SK-N-SH (cell line): ENCODE data around the gene ELMO3. TPM values are rescaled to one million over a fixed set of nuclear protein-coding genes. Genes with fewer than 3 reads are reported as not detected.

Experiments used
- CTCF ChIA-PET: fragments of 300-600, 350-600 bp; formaldehyde crosslinking; extraction: SDS; loops from one replicate; lab custom pipeline; 2021; lab: Yijun Ruan, JAX
- POLR2A ChIA-PET: fragments of 350-600 bp; sonication (Branson Sonifier 250); formaldehyde crosslinking; extraction: SDS; loops from one replicate; lab custom pipeline; 2020; ENCODE audit warnings: antibody characterized with exemption, inconsistent platforms; lab: Yijun Ruan, JAX
- DNase-seq: peaks from one replicate; pipeline ENCODE4 v3.0.0; 2012
- H2AFZ ChIP-seq: fragments of 200-600 bp; sonication (generic); 2 replicates; pipeline ENCODE4 v1.8.1; 2016; ENCODE audit warnings: antibody characterized with exemption, mild to moderate bottlenecking, low read depth
- H3F3A ChIP-seq: fragments of 200-600 bp; sonication (generic); replicated peaks from 2 replicates; pipeline ENCODE3; 2016; ENCODE audit warnings: antibody characterized with exemption, mild to moderate bottlenecking; ENCODE audit not compliant: insufficient read depth
- H3K27ac ChIP-seq, 2 experiments: fragments of 200-500 bp in 1 of 2; fragments of 200-600 bp in 1 of 2; sonication (Bioruptor generic) in 1 of 2; sonication (generic), shearing (Covaris generic) in 1 of 2; 2 replicates each; pipeline versions ENCODE4 v1.5.1 to v1.6.1; 2014 to 2016; ENCODE audit warnings: low read depth in 2 of 2, inconsistent platforms in 1 of 2, low read length in 1 of 2, mild to moderate bottlenecking in 1 of 2, mixed read lengths in 1 of 2
- H3K27me3 ChIP-seq: fragments of 200-600 bp; sonication (generic), shearing (Covaris generic); 2 replicates; pipeline ENCODE4 v1.6.1; 2016; ENCODE audit warnings: mixed run types; ENCODE audit not compliant: insufficient read depth
- H3K36me3 ChIP-seq, 2 experiments: fragments of 200-500 bp in 1 of 2; fragments of 200-600 bp in 1 of 2; sonication (Bioruptor generic) in 1 of 2; sonication (generic) in 1 of 2; replicated peaks in 1 of 2; 2 replicates each; pipeline versions ENCODE3 to v1.5.1; 2014 to 2016; ENCODE audit warnings: low read length in 1 of 2, mild to moderate bottlenecking in 1 of 2; ENCODE audit not compliant: insufficient read depth in 2 of 2, control insufficient read depth in 1 of 2
- H3K4me1 ChIP-seq, 2 experiments: fragments of 200-500 bp in 1 of 2; fragments of 200-600 bp in 1 of 2; sonication (Bioruptor generic) in 1 of 2; sonication (generic), shearing (Covaris generic) in 1 of 2; 2 replicates each; pipeline versions ENCODE4 v1.5.1 to v1.6.1; 2014 to 2016; ENCODE audit warnings: low read depth in 1 of 2, low read length in 1 of 2, mixed run types in 1 of 2; ENCODE audit not compliant: insufficient read depth in 2 of 2, control insufficient read depth in 1 of 2
- H3K4me2 ChIP-seq: fragments of 200-600 bp; sonication (generic), shearing (Covaris generic); 2 replicates; pipeline ENCODE4 v1.6.1; 2017; ENCODE audit warnings: mixed run types
- H3K4me3 ChIP-seq, 2 experiments: fragments of 200-500 bp in 1 of 2; fragments of 200-600 bp in 1 of 2; sonication (Bioruptor generic) in 1 of 2; sonication (generic), shearing (Covaris generic) in 1 of 2; 2 replicates each; pipeline versions ENCODE4 v1.5.1 to v1.8.1; 2014 to 2016; ENCODE audit warnings: low read depth in 2 of 2, inconsistent platforms in 1 of 2, low read length in 1 of 2, mild to moderate bottlenecking in 1 of 2, mixed read lengths in 1 of 2, moderate library complexity in 1 of 2
- H3K79me2 ChIP-seq: fragments of 200-600 bp; sonication (generic); 2 replicates; pipeline ENCODE4 v1.8.1; 2017; ENCODE audit warnings: mild to moderate bottlenecking; ENCODE audit not compliant: insufficient read depth
- H3K9ac ChIP-seq: fragments of 200-600 bp; sonication (generic); 2 replicates; pipeline ENCODE4 v1.6.1; 2017; ENCODE audit warnings: mixed run types
- H3K9me2 ChIP-seq: fragments of 200-600 bp; sonication (generic); 2 replicates; pipeline ENCODE4 v1.6.1; 2017; ENCODE audit warnings: mixed run types
- H3K9me3 ChIP-seq: fragments of 200-600 bp; sonication (generic); 2 replicates; pipeline ENCODE4 v1.6.1; 2017; ENCODE audit warnings: mixed run types, mild to moderate bottlenecking, moderate library complexity
- H4K20me1 ChIP-seq: fragments of 200-600 bp; sonication (generic); 2 replicates; pipeline ENCODE4 v1.6.1; 2017; ENCODE audit warnings: mild to moderate bottlenecking, mixed run types; ENCODE audit not compliant: insufficient read depth
- CTCF ChIP-seq: fragments of 200-600 bp; sonication (generic); IDR thresholded peaks from 2 replicates; pipeline ENCODE4 v1.6.1; 2017; ENCODE audit warnings: antibody characterized with exemption, mild to moderate bottlenecking, moderate library complexity
- EZH2phosphoT487 ChIP-seq: fragments of 200-600 bp; sonication (generic); IDR thresholded peaks from 2 replicates; pipeline ENCODE4 v1.6.1; 2017; ENCODE audit warnings: low read depth, mixed run types, mild to moderate bottlenecking, antibody characterized with exemption, moderate library complexity, borderline replicate concordance
- FOXM1 ChIP-seq: IDR thresholded peaks from 2 replicates; pipeline ENCODE4 v1.4.0; 2012; ENCODE audit warnings: low read depth, mild to moderate bottlenecking
- MAX ChIP-seq: IDR thresholded peaks from 2 replicates; pipeline ENCODE4 v1.4.0; 2012; ENCODE audit warnings: low read depth
- MEF2A ChIP-seq: IDR thresholded peaks from 2 replicates; pipeline ENCODE4 v1.4.0; 2012; ENCODE audit warnings: low read depth, borderline replicate concordance
- POLR2AphosphoS5 ChIP-seq: IDR thresholded peaks from 2 replicates; pipeline ENCODE4 v1.6.1; 2012; ENCODE audit warnings: low read depth, low read length
- RAD21 ChIP-seq: IDR thresholded peaks from 2 replicates; pipeline ENCODE4 v1.6.1; 2012; ENCODE audit warnings: mild to moderate bottlenecking, low read length
- RCOR1 ChIP-seq: fragments of 150-350 bp; IDR thresholded peaks from 2 replicates; pipeline ENCODE4 v1.6.1; 2017; ENCODE audit warnings: antibody characterized with exemption, low read length
- REST ChIP-seq: IDR thresholded peaks from 2 replicates; pipeline ENCODE4 v1.6.1; 2012; ENCODE audit warnings: mild to moderate bottlenecking, low read depth, low read length, moderate library complexity
- YY1 ChIP-seq: IDR thresholded peaks from 2 replicates; pipeline ENCODE4 v1.4.0; 2012; ENCODE audit warnings: low read depth, mild to moderate bottlenecking
- WGBS: methylation state at CpG from one replicate; pipeline ENCODE4 v1.1.6; 2017; ENCODE audit warnings: low lambda C conversion rate; 5-methylcytosine and 5-hydroxymethylcytosine counted together
- polyA plus RNA-seq, 3 experiments: library from polyadenylated mRNA; depleted of rRNA; stranded (reverse); fragments of >200 nt; gene quantifications; 2 replicates each; pipeline ENCODE4 v1.2.3, GENCODE V29; 2012

Gene ELMO3
- polyA plus RNA-seq, 1 of the 3 experiments (the other 2 are of a cell fraction): 2.3 TPM

GRCh38 chr16:67213197-67214019, 14.5 kb downstream of the ELMO3 start (continued):
- TF ChIP-seq CTCF: no peak

- H3K27ac ChIP-seq: no peak overlapping the region
- H4K20me1 ChIP-seq: no peaks in the 10 kb centered on the region
- peaks cover 0 to 10% of the 10 kb centered on the region in 2 experiments; a peak in 1 of 4 replicates for H3K4me1 ChIP-seq
- no peak overlapping the region for H3K9ac ChIP-seq
- H2AFZ ChIP-seq: no peak overlapping the region
- H3K9me3 ChIP-seq: no peaks in the 10 kb centered on the region
- H3K27me3 ChIP-seq: no peaks in the 10 kb centered on the region
- H3K4me3 ChIP-seq: no peak overlapping the region
- H3F3A ChIP-seq: no peaks in the 10 kb centered on the region
- CTCF ChIA-PET: interaction anchor here (0.7 to 1.6 kb wide), 2 partner anchors 48 to 60 kb away, joined by 3 to 5 read pairs; no protein-coding TSS in a partner anchor
- TF ChIP-seq MAX: no peak
- no peak for TF ChIP-seq POLR2AphosphoS5
- TF ChIP-seq RAD21: no peak
- TF ChIP-seq EZH2phosphoT487: no peak
- no peak for TF ChIP-seq FOXM1
- TF ChIP-seq YY1: no peak
- no peak for TF ChIP-seq RCOR1
- no peak for TF ChIP-seq REST
- no peak for TF ChIP-seq MEF2A
- no peak for DNase-seq
- POLR2A ChIA-PET: interaction anchor here (0.8 kb wide), 1 partner anchor 22 kb away, joined by 3 read pairs; no protein-coding TSS in a partner anchor
- 59% methylated on average over 5 of the region's 5 CpGs for WGBS
- peaks cover 0 to 5% of the 10 kb centered on the region in 2 experiments for H3K36me3 ChIP-seq
- no peaks in the 10 kb centered on the region for H3K79me2 ChIP-seq
- no peaks in the 10 kb centered on the region for H3K9me2 ChIP-seq
- H3K4me2 ChIP-seq: no peak overlapping the region
Measured at GRCh38 chr16:67215706-67216105, 16.8 kb downstream of the ELMO3 start.
